Activated T-helper 2 cell treated with anti-CD3 and anti-CD28 coated beads, Interferon-gamma antibody, Interleukin-2, Interleukin-4, amounts not matched to agents 10 μg/mL and 5 μg/mL and 100 μg/mL, durations not matched to agents 14 hours and 24 hours and 36 hours (primary cell): Measurements from ENCODE around the gene MSX1. TPM values are rescaled to one million over a fixed set of nuclear protein-coding genes. Genes with fewer than 3 reads are reported as not detected.

Source experiments
- DNase-seq: peaks from one replicate; pipeline ENCODE4 v3.0.0; 2021; ENCODE audit warnings: low spot score
- H3K27ac Mint-ChIP-seq: one replicate; pipeline ENCODE4 v1.8.0; 2021; ENCODE audit warnings: mixed read lengths
- H3K27me3 Mint-ChIP-seq: one replicate; pipeline ENCODE4 v1.8.0; 2021; ENCODE audit warnings: low read depth, mixed read lengths
- H3K36me3 Mint-ChIP-seq: one replicate; pipeline ENCODE4 v1.8.0; 2021; ENCODE audit warnings: low read depth, mixed read lengths
- H3K4me1 Mint-ChIP-seq: one replicate; pipeline ENCODE4 v1.8.0; 2021; ENCODE audit warnings: low read depth, mixed read lengths
- H3K4me3 Mint-ChIP-seq: one replicate; pipeline ENCODE4 v1.8.0; 2021; ENCODE audit warnings: low read depth, mild to moderate bottlenecking, moderate library complexity, mixed read lengths
- H3K9me3 Mint-ChIP-seq: one replicate; pipeline ENCODE4 v1.8.0; 2021; ENCODE audit warnings: mixed read lengths
- intact Hi-C: fragments of 100-400 bp; cut with micrococcal nuclease; formaldehyde crosslinking; loops from one replicate; pipeline ENCODE4 v1.15.1; 2023
- total RNA-seq: library from RNA; stranded (reverse); gene quantifications from 2 replicates; pipeline ENCODE4 v1.2.3, GENCODE V29; 2022

MSX1 gene
- total RNA-seq, 1 donor from 2014 or later = not detected

- no peak overlapping the region for H3K4me3 Mint-ChIP-seq
- H3K36me3 Mint-ChIP-seq = no peaks in the 10 kb centered on the region
- no peaks in the 10 kb centered on the region for H3K27me3 Mint-ChIP-seq
- H3K27ac Mint-ChIP-seq = no peak overlapping the region
- no peak for DNase-seq
- no peaks in the 10 kb centered on the region for H3K9me3 Mint-ChIP-seq
- intact Hi-C loops = no loop called here
- H3K4me1 Mint-ChIP-seq = no peaks in the 10 kb centered on the region
Measured at GRCh38 chr4:4829837-4830236, 29.6 kb upstream of the MSX1 start.

GRCh38 chr4:4831266-4831665 lies 28.2 kb upstream of the MSX1 start:
- no peaks in the 10 kb centered on the region for H3K4me1 Mint-ChIP-seq

GRCh38 chr4:4831825-4832224 lies 27.6 kb upstream of the MSX1 start:
- Mint-ChIP-seq H3K27me3 (no peaks in the 10 kb centered on the region), H3K36me3 (no peaks in the 10 kb centered on the region), H3K4me1 (no peaks in the 10 kb centered on the region), H3K27ac (no peak overlapping the region), H3K4me3 (no peak overlapping the region), H3K9me3 (peaks cover 4% of the 10 kb centered on the region)
- no peak for DNase-seq
- intact Hi-C loops = no loop called here

More at GRCh38 chr4:4831266-4831665, 28.2 kb upstream of the MSX1 start:
- no peak for DNase-seq
- Mint-ChIP-seq H3K4me3 (no peak overlapping the region), H3K36me3 (no peaks in the 10 kb centered on the region), H3K9me3 (peaks cover 4% of the 10 kb centered on the region), H3K27me3 (no peaks in the 10 kb centered on the region), H3K27ac (no peak overlapping the region)
- intact Hi-C loops = no loop called here

GRCh38 chr4:4836044-4836443 lies 23.4 kb upstream of the MSX1 start:
- Mint-ChIP-seq H3K27ac (no peak overlapping the region), H3K4me1 (no peaks in the 10 kb centered on the region), H3K9me3 (peaks cover 4% of the 10 kb centered on the region), H3K4me3 (no peak overlapping the region), H3K27me3 (no peaks in the 10 kb centered on the region), H3K36me3 (no peaks in the 10 kb centered on the region)
- DNase-seq = no peak
- intact Hi-C loops = no loop called here

GRCh38 chr4:4837316-4837715 lies 22.1 kb upstream of the MSX1 start:
- intact Hi-C loops = no loop called here
- Mint-ChIP-seq H3K4me1 (no peaks in the 10 kb centered on the region), H3K36me3 (no peaks in the 10 kb centered on the region), H3K27me3 (no peaks in the 10 kb centered on the region), H3K27ac (no peak overlapping the region), H3K9me3 (peaks cover 4% of the 10 kb centered on the region), H3K4me3 (no peak overlapping the region)
- no peak for DNase-seq

- H3K36me3 Mint-ChIP-seq = no peaks in the 10 kb centered on the region
- H3K27me3 Mint-ChIP-seq = no peaks in the 10 kb centered on the region
- H3K4me1 Mint-ChIP-seq = no peaks in the 10 kb centered on the region
- intact Hi-C loops = no loop called here
- no peak overlapping the region for H3K27ac Mint-ChIP-seq
- H3K4me3 Mint-ChIP-seq = no peak overlapping the region
- peaks cover 4% of the 10 kb centered on the region for H3K9me3 Mint-ChIP-seq
- no peak for DNase-seq
Measured at GRCh38 chr4:4838051-4838935, 21.2 kb upstream of the MSX1 start.

- intact Hi-C loops = no loop called here
- no peak for DNase-seq
- no peaks in the 10 kb centered on the region for H3K36me3 Mint-ChIP-seq
- H3K4me3 Mint-ChIP-seq = no peak overlapping the region
- H3K27ac Mint-ChIP-seq = no peak overlapping the region
- H3K27me3 Mint-ChIP-seq = no peaks in the 10 kb centered on the region
- H3K9me3 Mint-ChIP-seq = peaks cover 4% of the 10 kb centered on the region
- H3K4me1 Mint-ChIP-seq = no peaks in the 10 kb centered on the region
Measured at GRCh38 chr4:4838936-4839810, 20.3 kb upstream of the MSX1 start.

GRCh38 chr4:4840351-4840750 lies 19.1 kb upstream of the MSX1 start:
- intact Hi-C loops = no loop called here
- H3K27me3 Mint-ChIP-seq = no peaks in the 10 kb centered on the region
- no peak overlapping the region for H3K4me3 Mint-ChIP-seq
- H3K36me3 Mint-ChIP-seq = no peaks in the 10 kb centered on the region
- no peak for DNase-seq
- no peaks in the 10 kb centered on the region for H3K4me1 Mint-ChIP-seq
- H3K27ac Mint-ChIP-seq = no peak overlapping the region
- H3K9me3 Mint-ChIP-seq = peaks cover 1% of the 10 kb centered on the region

GRCh38 chr4:4841156-4841555 lies 18.3 kb upstream of the MSX1 start:
- no peaks in the 10 kb centered on the region for H3K4me1 Mint-ChIP-seq

GRCh38 chr4:4842476-4843441 lies 16.7 kb upstream of the MSX1 start:
- Mint-ChIP-seq H3K4me3 (no peak overlapping the region), H3K27ac (no peak overlapping the region), H3K27me3 (no peaks in the 10 kb centered on the region), H3K36me3 (no peaks in the 10 kb centered on the region), H3K4me1 (no peaks in the 10 kb centered on the region), H3K9me3 (no peaks in the 10 kb centered on the region)
- intact Hi-C loops = no loop called here
- no peak for DNase-seq

More at GRCh38 chr4:4841156-4841555, 18.3 kb upstream of the MSX1 start:
- no peak overlapping the region for H3K4me3 Mint-ChIP-seq
- H3K36me3 Mint-ChIP-seq = no peaks in the 10 kb centered on the region
- intact Hi-C loops = no loop called here
- H3K9me3 Mint-ChIP-seq = no peaks in the 10 kb centered on the region
- no peak overlapping the region for H3K27ac Mint-ChIP-seq
- no peaks in the 10 kb centered on the region for H3K27me3 Mint-ChIP-seq
- DNase-seq = no peak

GRCh38 chr4:4843635-4844291 lies 15.7 kb upstream of the MSX1 start:
- H3K36me3 Mint-ChIP-seq = no peaks in the 10 kb centered on the region
- no peaks in the 10 kb centered on the region for H3K27me3 Mint-ChIP-seq
- no peak for DNase-seq
- H3K4me3 Mint-ChIP-seq = no peak overlapping the region
- no peaks in the 10 kb centered on the region for H3K9me3 Mint-ChIP-seq
- intact Hi-C loops = no loop called here
- no peak overlapping the region for H3K27ac Mint-ChIP-seq
- H3K4me1 Mint-ChIP-seq = no peaks in the 10 kb centered on the region

- Mint-ChIP-seq H3K4me1 (no peaks in the 10 kb centered on the region), H3K9me3 (no peaks in the 10 kb centered on the region), H3K27me3 (no peaks in the 10 kb centered on the region), H3K36me3 (no peaks in the 10 kb centered on the region), H3K4me3 (no peak overlapping the region), H3K27ac (no peak overlapping the region)
- DNase-seq = no peak
- intact Hi-C loops = no loop called here
Measured at GRCh38 chr4:4845027-4845426, 14.4 kb upstream of the MSX1 start.
